ENCODE results near the gene ATAD3B. TPM values are rescaled to one million over a fixed set of nuclear protein-coding genes. Genes with fewer than 3 reads are reported as not detected.
A peak's percentile ranks its signal among the peaks of the same experiment; 100 is the strongest.

ATAD3B gene
- total and polyA plus RNA-seq, 10 of the 15 experiments (the other 5 are each of a cell fraction or from before 2014, with no cell fraction given): 0.03 to 38.8 (median 23.8) TPM

DNA sequence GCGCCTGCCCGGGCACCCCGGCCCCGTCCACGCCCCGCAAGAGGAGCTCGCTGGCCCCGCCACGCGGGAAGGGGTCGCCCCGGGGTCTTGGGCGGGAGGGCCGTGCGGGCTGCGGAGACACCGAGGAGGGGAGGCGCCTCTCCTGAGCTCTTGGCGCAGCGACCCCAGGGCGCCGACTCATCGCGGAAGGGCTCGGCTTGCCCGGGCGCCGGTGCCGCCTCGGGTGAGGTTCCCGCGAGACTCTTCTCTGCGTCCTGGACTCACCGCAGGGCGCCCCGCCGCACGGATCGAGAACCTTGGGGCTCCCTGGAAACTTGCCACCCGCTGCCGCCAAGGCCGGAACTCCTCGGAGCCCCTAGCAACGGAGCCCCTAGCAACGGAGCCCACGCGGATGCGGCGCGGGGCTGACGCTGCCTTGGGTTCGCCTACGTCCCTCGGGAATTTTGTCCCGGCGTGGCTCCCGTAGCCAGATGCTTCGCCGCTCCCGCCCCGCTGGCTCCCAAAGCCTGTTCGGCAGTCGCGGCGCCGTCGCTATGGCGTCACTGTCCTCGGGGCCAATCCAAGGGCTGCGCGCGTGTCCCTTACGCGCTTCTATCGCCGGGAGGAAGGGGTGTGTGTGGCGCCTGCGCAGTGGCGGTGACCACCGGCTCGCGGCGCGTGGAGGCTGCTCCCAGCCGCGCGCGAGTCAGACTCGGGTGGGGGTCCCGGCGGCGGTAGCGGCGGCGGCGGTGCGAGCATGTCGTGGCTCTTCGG, 40.1 kb downstream of the ATAD3B start, which contains the start of gene ATAD3A (continued):
- TF ChIP-seq, protein P1, sequence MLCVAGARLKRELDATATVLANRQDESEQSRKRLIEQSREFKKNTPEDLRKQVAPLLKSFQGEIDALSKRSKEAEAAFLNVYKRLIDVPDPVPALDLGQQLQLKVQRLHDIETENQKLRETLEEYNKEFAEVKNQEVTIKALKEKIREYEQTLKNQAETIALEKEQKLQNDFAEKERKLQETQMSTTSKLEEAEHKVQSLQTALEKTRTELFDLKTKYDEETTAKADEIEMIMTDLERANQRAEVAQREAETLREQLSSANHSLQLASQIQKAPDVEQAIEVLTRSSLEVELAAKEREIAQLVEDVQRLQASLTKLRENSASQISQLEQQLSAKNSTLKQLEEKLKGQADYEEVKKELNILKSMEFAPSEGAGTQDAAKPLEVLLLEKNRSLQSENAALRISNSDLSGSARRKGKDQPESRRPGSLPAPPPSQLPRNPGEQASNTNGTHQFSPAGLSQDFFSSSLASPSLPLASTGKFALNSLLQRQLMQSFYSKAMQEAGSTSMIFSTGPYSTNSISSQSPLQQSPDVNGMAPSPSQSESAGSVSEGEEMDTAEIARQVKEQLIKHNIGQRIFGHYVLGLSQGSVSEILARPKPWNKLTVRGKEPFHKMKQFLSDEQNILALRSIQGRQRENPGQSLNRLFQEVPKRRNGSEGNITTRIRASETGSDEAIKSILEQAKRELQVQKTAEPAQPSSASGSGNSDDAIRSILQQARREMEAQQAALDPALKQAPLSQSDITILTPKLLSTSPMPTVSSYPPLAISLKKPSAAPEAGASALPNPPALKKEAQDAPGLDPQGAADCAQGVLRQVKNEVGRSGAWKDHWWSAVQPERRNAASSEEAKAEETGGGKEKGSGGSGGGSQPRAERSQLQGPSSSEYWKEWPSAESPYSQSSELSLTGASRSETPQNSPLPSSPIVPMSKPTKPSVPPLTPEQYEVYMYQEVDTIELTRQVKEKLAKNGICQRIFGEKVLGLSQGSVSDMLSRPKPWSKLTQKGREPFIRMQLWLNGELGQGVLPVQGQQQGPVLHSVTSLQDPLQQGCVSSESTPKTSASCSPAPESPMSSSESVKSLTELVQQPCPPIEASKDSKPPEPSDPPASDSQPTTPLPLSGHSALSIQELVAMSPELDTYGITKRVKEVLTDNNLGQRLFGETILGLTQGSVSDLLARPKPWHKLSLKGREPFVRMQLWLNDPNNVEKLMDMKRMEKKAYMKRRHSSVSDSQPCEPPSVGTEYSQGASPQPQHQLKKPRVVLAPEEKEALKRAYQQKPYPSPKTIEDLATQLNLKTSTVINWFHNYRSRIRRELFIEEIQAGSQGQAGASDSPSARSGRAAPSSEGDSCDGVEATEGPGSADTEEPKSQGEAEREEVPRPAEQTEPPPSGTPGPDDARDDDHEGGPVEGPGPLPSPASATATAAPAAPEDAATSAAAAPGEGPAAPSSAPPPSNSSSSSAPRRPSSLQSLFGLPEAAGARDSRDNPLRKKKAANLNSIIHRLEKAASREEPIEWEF (IDR thresholded peaks at IDR 0.05; ENCODE audit: insufficient replicate concordance, low read depth, low read length): no peak
- TF ChIP-seq EED (IDR thresholded peaks at IDR 0.05; ENCODE audit: low read depth): peak; percentile 39; the same call in 1 of the 2 replicates
- peak; percentile 99 for TF ChIP-seq CREM (IDR thresholded peaks at IDR 0.05; ENCODE audit: low read depth)
- TF ChIP-seq MYB (IDR thresholded peaks at IDR 0.05; ENCODE audit: borderline replicate concordance, low read depth, low read length): no peak
- TF ChIP-seq FOS (IDR thresholded peaks at IDR 0.05; ENCODE audit: borderline replicate concordance, extremely low read depth, insufficient read length): no peak
- TF ChIP-seq BMI1 (IDR thresholded peaks at IDR 0.05; ENCODE audit: borderline replicate concordance): peak; percentile 70
- 0 out of 2 replicates have a peak, but pooled peaks have one; percentile 84 for TF ChIP-seq DPF2 (IDR thresholded peaks at IDR 0.05)
- TF ChIP-seq IRF3 (IDR thresholded peaks at IDR 0.05): peak; percentile 66
- peak; percentile 83 for TF ChIP-seq BRCA1 (IDR thresholded peaks at IDR 0.05; ENCODE audit: low read depth, low read length)
- no peak for TF ChIP-seq USF2 (IDR thresholded peaks at IDR 0.05; ENCODE audit: borderline replicate concordance, low read depth, low read length)
- peak; percentile 50; the same call in 1 of the 2 replicates for TF ChIP-seq ASH2L (IDR thresholded peaks at IDR 0.05; ENCODE audit: borderline replicate concordance, low read depth)
- 0 out of 2 replicates have a peak, but pooled peaks have one; percentile 55 for TF ChIP-seq ZNF687 (IDR thresholded peaks at IDR 0.05)
- TF ChIP-seq POLR2AphosphoS2 (IDR thresholded peaks at IDR 0.05; ENCODE audit: low read depth, low read length): no peak
- no peak for TF ChIP-seq NR2C2 (IDR thresholded peaks at IDR 0.05; ENCODE audit: borderline replicate concordance, control insufficient read depth, insufficient read length, low read depth)
- no peak for TF ChIP-seq HDAC2 (IDR thresholded peaks at IDR 0.05)
- no peak for TF ChIP-seq EZH2 (IDR thresholded peaks at IDR 0.05; ENCODE audit: borderline replicate concordance, control insufficient read depth, low read depth, low read length)
- peak; percentile 96 for TF ChIP-seq IKZF1 (conservative IDR thresholded peaks at IDR 0.05)
- TF ChIP-seq MXI1 (IDR thresholded peaks at IDR 0.05; ENCODE audit: low read depth, low read length): peak; percentile 90
- TF ChIP-seq HDGF (IDR thresholded peaks at IDR 0.05): peak; percentile 81
